ENCODE data around the gene SH3TC1. TPM values are rescaled to one million over a fixed set of nuclear protein-coding genes. Genes with fewer than 3 reads are reported as not detected.

The SH3TC1 gene
- total RNA-seq, 6 donors from 2014 or later = 34.1 to 193 (median 81.4) TPM

- ATAC-seq (ENCODE audit: low FRiP score in 2 of 2) (peak; percentile 70 to 88), DNase-seq (peak; percentile 42 to 62)
- 43 to 57% methylated on average over 8 to 16 of the region's 17 CpGs for WGBS, 2 donors
Measured at GRCh38 chr4:8176547-8177399, 22.3 kb upstream of the SH3TC1 start.

GRCh38 chr4:8177552-8177951 lies 21.5 kb upstream of the SH3TC1 start:
- TF ChIP-seq POLR2A (IDR thresholded peaks at IDR 0.05) (no peak), POLR2AphosphoS5 (IDR thresholded peaks at IDR 0.05) (no peak), CTCF (IDR thresholded peaks at IDR 0.05) (no peak), EP300 (IDR thresholded peaks at IDR 0.05) (no peak)
- ATAC-seq (ENCODE audit: low FRiP score in 2 of 2) = no peak
- no peaks in the 10 kb centered on the region for H3K36me3 ChIP-seq
- H3K27me3 ChIP-seq = no peaks in the 10 kb centered on the region
- H3K4me3 ChIP-seq = no peak overlapping the region
- DNase-seq = no peak
- no peak overlapping the region for H3K27ac ChIP-seq
- no peaks in the 10 kb centered on the region for H3K9me3 ChIP-seq
- peaks cover 11 to 23% (median 14%) of the 10 kb centered on the region in 4 donors for H3K4me1 ChIP-seq
- 75 to 76% methylated on average over 3 to 6 of the region's 6 CpGs for WGBS, 2 donors

More at GRCh38 chr4:8176547-8177399, 22.3 kb upstream of the SH3TC1 start:
- Histone ChIP-seq H3K36me3 (no peaks in the 10 kb centered on the region), H3K4me1 (peaks cover 4 to 16% (median 6%) of the 10 kb centered on the region in 4 donors), H3K27me3 (no peaks in the 10 kb centered on the region), H3K4me3 (no peak overlapping the region), H3K9me3 (no peaks in the 10 kb centered on the region), H3K27ac (no peak overlapping the region)
- TF ChIP-seq CTCF (IDR thresholded peaks at IDR 0.05) = peak; percentile 81 to 91 (median 86)
- no peak for TF ChIP-seq POLR2AphosphoS5 (IDR thresholded peaks at IDR 0.05)

- no peaks in the 10 kb centered on the region for H3K36me3 ChIP-seq
- H3K27me3 ChIP-seq = no peaks in the 10 kb centered on the region
- DNase-seq (no peak), ATAC-seq (ENCODE audit: low FRiP score in 2 of 2) (no peak)
- 92 to 93% methylated on average over 10 to 11 of the region's 11 CpGs for WGBS, 2 donors
- TF ChIP-seq POLR2AphosphoS5 (IDR thresholded peaks at IDR 0.05) (no peak), EP300 (IDR thresholded peaks at IDR 0.05) (no peak), CTCF (IDR thresholded peaks at IDR 0.05) (no peak), POLR2A (IDR thresholded peaks at IDR 0.05) (no peak)
- peaks cover 15 to 27% (median 18%) of the 10 kb centered on the region in 4 donors for H3K4me1 ChIP-seq
- H3K27ac ChIP-seq = no peak overlapping the region
- no peaks in the 10 kb centered on the region for H3K9me3 ChIP-seq
- no peak overlapping the region for H3K4me3 ChIP-seq
Measured at GRCh38 chr4:8177956-8178355, 21.1 kb upstream of the SH3TC1 start.

- TF ChIP-seq POLR2A (IDR thresholded peaks at IDR 0.05) (no peak), EP300 (IDR thresholded peaks at IDR 0.05) (no peak), POLR2AphosphoS5 (IDR thresholded peaks at IDR 0.05) (no peak)
- no peak overlapping the region for H3K4me3 ChIP-seq
- ATAC-seq (ENCODE audit: low FRiP score in 2 of 2) (no peak), DNase-seq (no peak)
- peaks cover 24 to 39% (median 26%) of the 10 kb centered on the region in 4 donors for H3K4me1 ChIP-seq
- WGBS, 2 donors = 90% methylated on average over 3 to 10 of the region's 10 CpGs
- H3K9me3 ChIP-seq = no peaks in the 10 kb centered on the region
- H3K36me3 ChIP-seq = no peaks in the 10 kb centered on the region
- no peak overlapping the region for H3K27ac ChIP-seq
- no peaks in the 10 kb centered on the region for H3K27me3 ChIP-seq
Measured at GRCh38 chr4:8179074-8179473, 20.0 kb upstream of the SH3TC1 start.

- no peak for DNase-seq
- WGBS, 2 donors = 80 to 84% methylated on average over 6 to 9 of the region's 9 CpGs
- Histone ChIP-seq H3K4me1 (peaks cover 24 to 41% (median 26%) of the 10 kb centered on the region in 4 donors), H3K36me3 (no peaks in the 10 kb centered on the region), H3K27me3 (no peaks in the 10 kb centered on the region), H3K4me3 (no peak overlapping the region), H3K27ac (no peak overlapping the region), H3K9me3 (no peaks in the 10 kb centered on the region)
- ATAC-seq (ENCODE audit: low FRiP score in 2 of 2) = no peak
- no peak for TF ChIP-seq POLR2A (IDR thresholded peaks at IDR 0.05)
- no peak for TF ChIP-seq POLR2AphosphoS5 (IDR thresholded peaks at IDR 0.05)
- TF ChIP-seq EP300 (IDR thresholded peaks at IDR 0.05) = no peak
- TF ChIP-seq CTCF (IDR thresholded peaks at IDR 0.05) = no peak
Measured at GRCh38 chr4:8179771-8180170, 19.3 kb upstream of the SH3TC1 start.
